Thyroid gland (tissue), 4 donors: ENCODE data around the gene ATP1A4. TPM values are rescaled to one million over a fixed set of nuclear protein-coding genes. Genes with fewer than 3 reads are reported as not detected.
A peak's percentile ranks its signal among the peaks of the same experiment; 100 is the strongest.

ENCODE experiments used
- DNase-seq, 2 donors: peaks; one replicate each; pipeline ENCODE4 v3.0.0-alpha.2; 2019
- H3K27ac ChIP-seq, 3 donors: fragments of 200-600 bp; sonication (generic); 1 replicate in 2 of 3; 2 replicates in 1 of 3; pipeline ENCODE4 v1.5.1; 2016 to 2019; ENCODE audit warnings: mild to moderate bottlenecking in 1 of 3, moderate library complexity in 1 of 3
- H3K27me3 ChIP-seq: fragments of 200-600 bp; sonication (generic); one replicate; pipeline ENCODE4 v1.5.1; 2019
- H3K36me3 ChIP-seq, 2 donors: fragments of 200-600 bp; sonication (generic); one replicate each; pipeline ENCODE4 v1.5.1; 2016 to 2019
- H3K4me1 ChIP-seq, 2 donors: fragments of 200-600 bp; sonication (generic); one replicate each; pipeline ENCODE4 v1.5.1; 2017 to 2019
- H3K4me3 ChIP-seq, 3 donors: fragments of 200-600 bp; sonication (generic); replicated peaks in 1 of 3; 1 replicate in 2 of 3; 2 replicates in 1 of 3; pipeline ENCODE4 v1.5.1; 2016; ENCODE audit warnings: mild to moderate bottlenecking in 1 of 3
- H3K9me3 ChIP-seq: fragments of 200-600 bp; sonication (generic); one replicate; pipeline ENCODE4 v1.5.1; 2017
- POLR2A ChIP-seq, 2 donors: fragments of 450-650 bp; IDR thresholded peaks; one replicate each; pipeline ENCODE4 v1.6.1; 2017; ENCODE audit warnings: antibody characterized with exemption in 2 of 2, mild to moderate bottlenecking in 2 of 2, moderate library complexity in 1 of 2
- WGBS, 2 donors: methylation state at CpG; one replicate each; pipeline ENCODE4 v1.1.5; 2017; 5-methylcytosine and 5-hydroxymethylcytosine counted together
- intact Hi-C: fragments of 100-400 bp; cut with DNase I; formaldehyde crosslinking; loops from one replicate; pipeline ENCODE4 v1.15.1; 2023
- total RNA-seq, 4 donors: library from RNA; depleted of rRNA; stranded (reverse); fragments of >200 nt; gene quantifications; one replicate each; pipeline ENCODE4 v1.2.3, GENCODE V29; 2016
- TF ChIP-seq, protein P1 (sequence below), 6 experiments: fragments of 200-600 bp in 3 of 6; fragments of 450-650 bp in 3 of 6; sonication (generic) in 3 of 6; IDR thresholded peaks; one replicate each; pipeline ENCODE4 v1.5.1; 2016 to 2019; ENCODE audit warnings: antibody characterized with exemption in 6 of 6, mild to moderate bottlenecking in 2 of 6, inconsistent platforms in 1 of 6, moderate library complexity in 1 of 6

ATP1A4 gene
- total RNA-seq, 4 donors from 2014 or later: not detected

DNA sequence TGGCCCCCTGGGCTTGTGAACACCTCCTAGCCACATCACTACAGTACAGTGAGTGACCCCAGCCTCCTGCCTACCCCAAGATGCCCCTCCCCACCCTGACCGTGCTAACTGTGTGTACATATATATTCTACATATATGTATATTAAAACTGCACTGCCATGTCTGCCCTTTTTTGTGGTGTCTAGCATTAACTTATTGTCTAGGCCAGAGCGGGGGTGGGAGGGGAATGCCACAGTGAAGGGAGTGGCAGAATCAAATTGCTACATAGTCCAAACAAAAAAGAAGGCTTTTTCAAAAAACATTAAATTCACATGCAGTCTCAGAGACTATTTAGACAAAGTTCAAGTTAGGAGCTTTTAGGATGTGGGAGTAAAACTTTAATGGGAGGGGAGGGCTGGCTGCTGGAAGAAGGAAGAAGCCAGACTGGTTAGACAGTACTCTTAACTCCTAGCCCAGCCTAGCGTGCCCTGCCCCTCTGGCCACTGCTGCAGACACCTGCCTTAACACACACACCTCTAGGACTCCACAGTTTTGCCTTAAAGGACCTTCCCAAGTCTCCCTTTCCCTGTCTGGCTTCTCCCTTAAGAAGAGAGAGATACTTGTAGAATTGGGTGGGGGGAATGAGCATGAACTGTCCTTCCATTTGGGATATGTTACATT, 63.2 kb downstream of the ATP1A4 start:
- intact Hi-C loops: no loop called here
- DNase-seq: no peak
- no peak overlapping the region for H3K4me3 ChIP-seq
- peaks cover 46 to 58% of the 10 kb centered on the region in 2 donors for H3K36me3 ChIP-seq
- H3K27me3 ChIP-seq: no peaks in the 10 kb centered on the region
- 88% methylated on average over 3 of the region's 3 CpGs for WGBS, 2 donors
- TF ChIP-seq POLR2A (IDR thresholded peaks at IDR 0.05): no peak
- TF ChIP-seq, protein P1, sequence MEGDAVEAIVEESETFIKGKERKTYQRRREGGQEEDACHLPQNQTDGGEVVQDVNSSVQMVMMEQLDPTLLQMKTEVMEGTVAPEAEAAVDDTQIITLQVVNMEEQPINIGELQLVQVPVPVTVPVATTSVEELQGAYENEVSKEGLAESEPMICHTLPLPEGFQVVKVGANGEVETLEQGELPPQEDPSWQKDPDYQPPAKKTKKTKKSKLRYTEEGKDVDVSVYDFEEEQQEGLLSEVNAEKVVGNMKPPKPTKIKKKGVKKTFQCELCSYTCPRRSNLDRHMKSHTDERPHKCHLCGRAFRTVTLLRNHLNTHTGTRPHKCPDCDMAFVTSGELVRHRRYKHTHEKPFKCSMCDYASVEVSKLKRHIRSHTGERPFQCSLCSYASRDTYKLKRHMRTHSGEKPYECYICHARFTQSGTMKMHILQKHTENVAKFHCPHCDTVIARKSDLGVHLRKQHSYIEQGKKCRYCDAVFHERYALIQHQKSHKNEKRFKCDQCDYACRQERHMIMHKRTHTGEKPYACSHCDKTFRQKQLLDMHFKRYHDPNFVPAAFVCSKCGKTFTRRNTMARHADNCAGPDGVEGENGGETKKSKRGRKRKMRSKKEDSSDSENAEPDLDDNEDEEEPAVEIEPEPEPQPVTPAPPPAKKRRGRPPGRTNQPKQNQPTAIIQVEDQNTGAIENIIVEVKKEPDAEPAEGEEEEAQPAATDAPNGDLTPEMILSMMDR (IDR thresholded peaks at IDR 0.05): no peak
- no peak overlapping the region for H3K27ac ChIP-seq
- H3K4me1 ChIP-seq: peaks cover 41 to 43% of the 10 kb centered on the region in 2 donors
- H3K9me3 ChIP-seq: no peaks in the 10 kb centered on the region

DNA sequence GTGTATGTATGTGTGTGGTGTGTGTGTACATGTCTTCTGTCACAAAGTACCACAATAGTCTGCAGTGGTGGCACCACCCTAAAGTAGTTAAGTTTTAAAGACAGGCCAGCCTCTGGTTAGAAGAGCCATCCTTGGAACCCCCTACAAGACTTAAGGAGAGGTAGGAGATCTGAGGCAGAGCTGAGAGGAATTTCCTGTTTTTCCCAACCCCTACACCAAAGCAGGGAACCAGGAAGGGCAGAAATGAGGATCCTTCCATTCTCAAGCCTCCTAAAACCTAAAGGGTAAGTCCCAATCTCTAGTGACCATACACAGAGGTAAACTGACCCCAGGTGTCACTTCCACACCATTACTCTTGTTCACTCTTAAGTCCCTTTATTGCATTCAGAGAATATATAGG, 64.9 kb downstream of the ATP1A4 start:
- no peak for DNase-seq
- intact Hi-C loops: no loop called here
- Histone ChIP-seq H3K36me3 (peaks cover 46 to 58% of the 10 kb centered on the region in 2 donors), H3K27me3 (no peaks in the 10 kb centered on the region), H3K9me3 (no peaks in the 10 kb centered on the region), H3K4me3 (no peak overlapping the region), H3K27ac (peak overlapping the region in 1 of 3 donors; percentile 79), H3K4me1 (peaks cover 41% of the 10 kb centered on the region in 2 donors)
- TF ChIP-seq, protein P1 (IDR thresholded peaks at IDR 0.05): no peak
- no peak for TF ChIP-seq POLR2A (IDR thresholded peaks at IDR 0.05)

DNA sequence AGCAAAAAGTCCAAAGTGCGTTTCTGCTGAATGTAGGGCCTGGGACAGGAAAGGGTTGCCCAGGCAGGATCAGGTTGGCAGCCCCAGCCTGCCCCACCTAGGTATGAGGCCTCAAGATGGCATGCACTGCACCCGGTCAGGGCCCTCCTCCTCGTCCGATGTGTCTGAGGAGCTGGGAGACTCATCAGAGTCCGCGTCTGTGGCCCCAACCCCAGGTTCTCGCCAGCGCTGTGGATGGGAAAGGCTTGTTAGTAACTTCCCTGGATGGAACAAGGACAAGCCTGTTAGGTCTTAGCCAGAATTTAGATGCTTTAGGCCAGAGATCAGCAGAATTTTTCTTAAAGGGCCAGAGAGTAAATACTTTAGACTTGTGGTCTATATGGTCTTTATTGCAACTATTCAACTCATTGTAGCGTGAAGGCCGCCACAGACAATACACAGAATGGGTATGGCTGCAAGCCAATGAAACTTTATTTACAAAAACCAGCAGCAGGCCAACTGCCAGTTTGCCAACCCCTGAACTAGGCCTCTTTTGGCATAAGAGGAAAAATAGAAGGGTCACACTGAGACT, 66.2 kb downstream of the ATP1A4 start:
- peaks cover 42 to 43% of the 10 kb centered on the region in 2 donors for H3K4me1 ChIP-seq
- peak overlapping the region; percentile 20 to 79 (median 69) for H3K27ac ChIP-seq
- WGBS, 2 donors: 50 to 64% methylated on average over 10 of the region's 10 CpGs
- H3K4me3 ChIP-seq: no peak overlapping the region
- no peaks in the 10 kb centered on the region for H3K9me3 ChIP-seq
- H3K27me3 ChIP-seq: no peaks in the 10 kb centered on the region
- H3K36me3 ChIP-seq: peaks cover 40 to 62% of the 10 kb centered on the region in 2 donors
- intact Hi-C loops: no loop called here
- TF ChIP-seq, protein P1 (IDR thresholded peaks at IDR 0.05): no peak
- TF ChIP-seq POLR2A (IDR thresholded peaks at IDR 0.05): no peak
- no peak for DNase-seq

GRCh38 chr1:160219062-160219929, 67.9 kb downstream of the ATP1A4 start:
- H3K9me3 ChIP-seq: no peaks in the 10 kb centered on the region
- intact Hi-C loops: no loop called here
- H3K36me3 ChIP-seq: peaks cover 40 to 60% of the 10 kb centered on the region in 2 donors

More at GRCh38 chr1:160219062-160219929, 67.9 kb downstream of the ATP1A4 start:
- no peaks in the 10 kb centered on the region for H3K27me3 ChIP-seq
- H3K4me3 ChIP-seq: no peak overlapping the region
- WGBS, 2 donors: 74% methylated on average over 4 of the region's 4 CpGs
- peak in 1 of 2 donors; percentile 50 for DNase-seq
- H3K27ac ChIP-seq: peak overlapping the region; percentile 69 to 84 (median 79)
- H3K4me1 ChIP-seq: peaks cover 42 to 43% of the 10 kb centered on the region in 2 donors
- TF ChIP-seq, protein P1 (IDR thresholded peaks at IDR 0.05): peak in 4 of 6 experiments; percentile 28 to 51 (median 39)
- TF ChIP-seq POLR2A (IDR thresholded peaks at IDR 0.05): no peak
